H9 (cell line): Measurements from ENCODE around the gene PGM2. TPM values are rescaled to one million over a fixed set of nuclear protein-coding genes. Genes with fewer than 3 reads are reported as not detected.

ENCODE experiments used
- DNase-seq: peaks from one replicate; pipeline ENCODE4 v3.0.0-alpha.2; 2017
- H2AFZ ChIP-seq: one replicate; pipeline ENCODE4 v1.6.1; 2013; ENCODE audit warnings: mild to moderate bottlenecking, low read length, control low read depth, moderate library complexity
- H2AK5ac ChIP-seq: 2 replicates; pipeline ENCODE4 v1.6.1; 2013; ENCODE audit warnings: low read length, control low read depth, mixed read lengths; ENCODE audit not compliant: insufficient read length
- H2BK120ac ChIP-seq: one replicate; pipeline ENCODE4 v1.6.1; 2013; ENCODE audit warnings: low read depth, mild to moderate bottlenecking, low read length, control low read depth, inconsistent platforms; ENCODE audit not compliant: poor library complexity, severe bottlenecking
- H2BK12ac ChIP-seq: 2 replicates; pipeline ENCODE4 v1.6.1; 2013; ENCODE audit warnings: low read length, control low read depth, mixed read lengths, low read depth; ENCODE audit not compliant: insufficient read length
- H2BK15ac ChIP-seq: 2 replicates; pipeline ENCODE4 v1.6.1; 2013; ENCODE audit warnings: low read depth, low read length, control low read depth
- H2BK20ac ChIP-seq: one replicate; pipeline ENCODE4 v1.6.1; 2013; ENCODE audit warnings: low read depth, mild to moderate bottlenecking, low read length, control low read depth, inconsistent platforms; ENCODE audit not compliant: poor library complexity, severe bottlenecking
- H2BK5ac ChIP-seq: 2 replicates; pipeline ENCODE4 v1.6.1; 2013; ENCODE audit warnings: low read length, control low read depth, mixed read lengths; ENCODE audit not compliant: insufficient read length
- H3K14ac ChIP-seq: 2 replicates; pipeline ENCODE4 v1.6.1; 2013; ENCODE audit warnings: low read length, control low read depth; ENCODE audit not compliant: insufficient read depth
- H3K18ac ChIP-seq: 2 replicates; pipeline ENCODE4 v1.6.1; 2013; ENCODE audit warnings: low read depth, mild to moderate bottlenecking, mixed read lengths, low read length, control low read depth; ENCODE audit not compliant: insufficient read length
- H3K23ac ChIP-seq: 2 replicates; pipeline ENCODE4 v1.6.1; 2013; ENCODE audit warnings: low read length, control low read depth, mixed read lengths, low read depth; ENCODE audit not compliant: insufficient read length
- H3K23me2 ChIP-seq: 2 replicates; pipeline ENCODE4 v1.6.1; 2013; ENCODE audit warnings: low read depth, mild to moderate bottlenecking, mixed read lengths, low read length, control low read depth; ENCODE audit not compliant: insufficient read length, poor library complexity, severe bottlenecking
- H3K27ac ChIP-seq: 2 replicates; pipeline ENCODE4 v1.5.1; 2013; ENCODE audit warnings: low read length, control low read depth, mixed read lengths, low read depth; ENCODE audit not compliant: insufficient read length
- H3K27me3 ChIP-seq: 2 replicates; pipeline ENCODE4 v1.6.1; 2013; ENCODE audit warnings: low read length, control low read depth, inconsistent platforms; ENCODE audit not compliant: insufficient read depth
- H3K4ac ChIP-seq: 2 replicates; pipeline ENCODE4 v1.6.1; 2013; ENCODE audit warnings: low read depth, mild to moderate bottlenecking, control low read depth, inconsistent platforms, low read length, moderate library complexity
- H3K4me1 ChIP-seq: 2 replicates; pipeline ENCODE4 v1.6.1; 2013; ENCODE audit warnings: low read length, control low read depth, inconsistent platforms; ENCODE audit not compliant: insufficient read depth
- H3K4me2 ChIP-seq: 2 replicates; pipeline ENCODE4 v1.6.1; 2013; ENCODE audit warnings: low read length, control low read depth, mixed read lengths; ENCODE audit not compliant: insufficient read length, insufficient read depth
- H3K56ac ChIP-seq: 2 replicates; pipeline ENCODE4 v1.6.1; 2013; ENCODE audit warnings: low read depth, mild to moderate bottlenecking, mixed read lengths, low read length, control low read depth; ENCODE audit not compliant: insufficient read length
- H3K79me1 ChIP-seq: 2 replicates; pipeline ENCODE4 v1.6.1; 2013; ENCODE audit warnings: low read depth, mild to moderate bottlenecking, moderate library complexity, low read length, control low read depth, inconsistent platforms; ENCODE audit not compliant: insufficient read depth, poor library complexity, severe bottlenecking
- H3K79me2 ChIP-seq: 2 replicates; pipeline ENCODE4 v1.6.1; 2013; ENCODE audit warnings: low read length, control low read depth, inconsistent platforms; ENCODE audit not compliant: insufficient read depth
- H3K9ac ChIP-seq: 2 replicates; pipeline ENCODE4 v1.6.1; 2013; ENCODE audit warnings: low read length, control low read depth, mixed read lengths; ENCODE audit not compliant: insufficient read length; ENCODE audit errors: extremely low read depth
- H3K9me3 ChIP-seq: one replicate; pipeline ENCODE4 v1.6.1; 2013; ENCODE audit warnings: low read depth, low read length, inconsistent platforms; ENCODE audit not compliant: control insufficient read depth
- H3T11ph ChIP-seq: one replicate; pipeline ENCODE4 v1.6.1; 2013; ENCODE audit warnings: mild to moderate bottlenecking, low read length, control low read depth, inconsistent platforms
- H4K20me1 ChIP-seq: one replicate; pipeline ENCODE4 v1.6.1; 2013; ENCODE audit not compliant: control insufficient read depth, insufficient read length, insufficient read depth
- H4K5ac ChIP-seq: 2 replicates; pipeline ENCODE4 v1.6.1; 2013; ENCODE audit warnings: low read depth, mild to moderate bottlenecking, mixed read lengths, low read length, control low read depth; ENCODE audit not compliant: insufficient read length
- H4K8ac ChIP-seq: replicated peaks from 2 replicates; pipeline ENCODE4 v1.6.1; 2013; ENCODE audit warnings: low read length, control low read depth, mixed read lengths, low read depth; ENCODE audit not compliant: insufficient read length
- H4K91ac ChIP-seq: 2 replicates; pipeline ENCODE4 v1.6.1; 2013; ENCODE audit warnings: low read depth, mild to moderate bottlenecking, moderate library complexity, mixed read lengths, low read length, control low read depth; ENCODE audit not compliant: insufficient read length
- H3K27ac Mint-ChIP-seq, 3 experiments: 2 replicates in 2 of 3; 3 replicates in 1 of 3; pipeline ENCODE4 v1.8.0; 2020 to 2021; ENCODE audit warnings: mixed read lengths in 3 of 3, mild to moderate bottlenecking in 1 of 3, moderate library complexity in 1 of 3
- H3K27me3 Mint-ChIP-seq: 2 replicates; pipeline ENCODE4 v1.8.0; 2021; ENCODE audit warnings: low read depth, mild to moderate bottlenecking, moderate library complexity, mixed read lengths
- H3K36me3 Mint-ChIP-seq, 3 experiments: 2 replicates in 2 of 3; 3 replicates in 1 of 3; pipeline ENCODE4 v1.8.0; 2020 to 2021; ENCODE audit warnings: low read depth in 3 of 3, mixed read lengths in 3 of 3; ENCODE audit not compliant: insufficient read depth in 1 of 3
- H3K4me1 Mint-ChIP-seq, 2 experiments: 2 replicates each; pipeline ENCODE4 v1.8.0; 2020; ENCODE audit warnings: mixed read lengths in 2 of 2
- H3K4me3 Mint-ChIP-seq, 2 experiments: 2 replicates in 1 of 2; 3 replicates in 1 of 2; pipeline ENCODE4 v1.8.0; 2020 to 2021; ENCODE audit warnings: mild to moderate bottlenecking in 2 of 2, mixed read lengths in 2 of 2, moderate library complexity in 1 of 2
- H3K9me3 Mint-ChIP-seq, 2 experiments: 2 replicates in 1 of 2; 3 replicates in 1 of 2; pipeline ENCODE4 v1.8.0; 2020; ENCODE audit warnings: mild to moderate bottlenecking in 2 of 2, mixed read lengths in 2 of 2, moderate library complexity in 1 of 2
- WGBS: extraction: QIAGEN DNeasy Blood & Tissue Kit; methylation state at CpG from one replicate; pipeline ENCODE4 v1.1.7; 2013; ENCODE audit warnings: missing lambda C conversion rate, low lambda C conversion rate, mixed read lengths; ENCODE audit not compliant: insufficient read length; ENCODE audit errors: extremely low coverage; 5-methylcytosine and 5-hydroxymethylcytosine counted together
- total RNA-seq: library from RNA; stranded (reverse); gene quantifications from 2 replicates; pipeline ENCODE4 v1.2.1, GENCODE V29; 2021
- TF ChIP-seq, protein P1 (sequence below): fragments of 200-600 bp; sonication (generic); conservative IDR thresholded peaks from 3 replicates; pipeline ENCODE4 v1.8.0; 2021; ENCODE audit warnings: antibody characterized with exemption, mild to moderate bottlenecking

The PGM2 gene
- total RNA-seq, 1 experiment from 2014 or later: 26.6 TPM

DNA sequence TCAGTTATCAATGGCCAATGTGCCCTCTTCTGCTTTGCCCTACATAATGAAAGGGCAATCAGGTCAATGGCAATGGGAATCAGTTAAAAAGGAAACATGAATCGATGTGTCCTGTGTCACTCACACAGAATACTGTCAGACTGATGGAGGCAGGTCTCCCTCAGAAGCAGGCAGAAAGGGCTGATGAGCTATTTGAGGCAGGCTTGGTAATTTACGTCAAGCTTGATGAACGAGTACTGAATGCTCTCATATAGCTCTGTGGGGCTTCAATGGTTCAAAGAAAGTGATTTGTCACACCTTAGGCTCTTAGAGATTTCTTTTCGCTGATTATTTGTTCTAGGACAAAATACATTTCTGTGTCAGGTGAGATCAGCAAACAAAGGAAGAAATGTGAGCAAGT lies 41.8 kb downstream of the PGM2 start:
- Histone ChIP-seq H3K23me2 (no peaks in the 10 kb centered on the region), H2AK5ac (no peak overlapping the region), H3K23ac (no peak overlapping the region), H3K4me1 (no peaks in the 10 kb centered on the region), H3K79me1 (no peaks in the 10 kb centered on the region), H2AFZ (no peak overlapping the region), H3K9me3 (no peaks in the 10 kb centered on the region), H2BK15ac (no peak overlapping the region), H3T11ph (no peak overlapping the region), H4K5ac (no peak overlapping the region), H3K56ac (no peak overlapping the region), H4K8ac (no peak overlapping the region), H3K79me2 (no peaks in the 10 kb centered on the region), H2BK120ac (no peak overlapping the region), H3K4me2 (no peak overlapping the region), H4K91ac (no peak overlapping the region), H3K9ac (no peak overlapping the region), H3K27ac (no peak overlapping the region), H2BK20ac (no peak overlapping the region), H2BK5ac (no peak overlapping the region), H4K20me1 (no peaks in the 10 kb centered on the region), H3K18ac (no peak overlapping the region), H3K4ac (no peak overlapping the region), H3K27me3 (no peaks in the 10 kb centered on the region), H3K14ac (no peak overlapping the region), H2BK12ac (no peak overlapping the region)
- no peak for DNase-seq
- Mint-ChIP-seq H3K9me3 (no peaks in the 10 kb centered on the region), H3K27ac (no peak overlapping the region), H3K27me3 (no peaks in the 10 kb centered on the region), H3K4me1 (no peaks in the 10 kb centered on the region), H3K4me3 (no peak overlapping the region), H3K36me3 (peaks cover 4 to 15% (median 13%) of the 10 kb centered on the region in 3 experiments; a peak in 4 of 7 replicates)
- TF ChIP-seq, protein P1, sequence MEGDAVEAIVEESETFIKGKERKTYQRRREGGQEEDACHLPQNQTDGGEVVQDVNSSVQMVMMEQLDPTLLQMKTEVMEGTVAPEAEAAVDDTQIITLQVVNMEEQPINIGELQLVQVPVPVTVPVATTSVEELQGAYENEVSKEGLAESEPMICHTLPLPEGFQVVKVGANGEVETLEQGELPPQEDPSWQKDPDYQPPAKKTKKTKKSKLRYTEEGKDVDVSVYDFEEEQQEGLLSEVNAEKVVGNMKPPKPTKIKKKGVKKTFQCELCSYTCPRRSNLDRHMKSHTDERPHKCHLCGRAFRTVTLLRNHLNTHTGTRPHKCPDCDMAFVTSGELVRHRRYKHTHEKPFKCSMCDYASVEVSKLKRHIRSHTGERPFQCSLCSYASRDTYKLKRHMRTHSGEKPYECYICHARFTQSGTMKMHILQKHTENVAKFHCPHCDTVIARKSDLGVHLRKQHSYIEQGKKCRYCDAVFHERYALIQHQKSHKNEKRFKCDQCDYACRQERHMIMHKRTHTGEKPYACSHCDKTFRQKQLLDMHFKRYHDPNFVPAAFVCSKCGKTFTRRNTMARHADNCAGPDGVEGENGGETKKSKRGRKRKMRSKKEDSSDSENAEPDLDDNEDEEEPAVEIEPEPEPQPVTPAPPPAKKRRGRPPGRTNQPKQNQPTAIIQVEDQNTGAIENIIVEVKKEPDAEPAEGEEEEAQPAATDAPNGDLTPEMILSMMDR: no peak
- WGBS: no CpG with 5 or more reads among the region's 4 CpGs
